GM12873 (cell line): Measurements from ENCODE around the gene VIM.

Experiments used
- TF ChIP-seq, protein P1 (sequence below): IDR thresholded peaks from 2 replicates; pipeline ENCODE4 v1.5.1; 2012; ENCODE audit warnings: low read depth, mild to moderate bottlenecking, moderate library complexity, low read length, control low read depth; ENCODE audit not compliant: insufficient read depth; ENCODE audit errors: missing control alignments

The VIM gene

DNA sequence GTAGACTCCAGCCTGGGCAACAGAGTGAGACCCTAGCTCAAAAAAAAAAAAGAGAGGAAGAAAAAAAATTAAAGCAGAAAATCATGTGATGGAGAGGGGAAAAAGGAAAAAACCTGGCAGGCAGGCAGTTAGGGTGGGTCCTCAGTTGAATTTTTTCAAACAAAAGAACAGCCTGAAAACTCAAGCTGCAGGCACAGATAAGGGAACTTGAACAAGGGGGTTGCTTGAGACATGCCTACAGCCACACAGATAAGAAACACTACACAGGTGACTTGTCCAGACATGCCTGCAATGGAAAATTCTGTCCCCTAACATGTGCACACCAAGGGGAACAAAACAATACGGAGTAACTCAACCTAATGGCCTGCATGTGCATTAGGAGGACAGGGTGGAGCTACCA is 19.2 kb downstream of the VIM start:
- TF ChIP-seq, protein P1, sequence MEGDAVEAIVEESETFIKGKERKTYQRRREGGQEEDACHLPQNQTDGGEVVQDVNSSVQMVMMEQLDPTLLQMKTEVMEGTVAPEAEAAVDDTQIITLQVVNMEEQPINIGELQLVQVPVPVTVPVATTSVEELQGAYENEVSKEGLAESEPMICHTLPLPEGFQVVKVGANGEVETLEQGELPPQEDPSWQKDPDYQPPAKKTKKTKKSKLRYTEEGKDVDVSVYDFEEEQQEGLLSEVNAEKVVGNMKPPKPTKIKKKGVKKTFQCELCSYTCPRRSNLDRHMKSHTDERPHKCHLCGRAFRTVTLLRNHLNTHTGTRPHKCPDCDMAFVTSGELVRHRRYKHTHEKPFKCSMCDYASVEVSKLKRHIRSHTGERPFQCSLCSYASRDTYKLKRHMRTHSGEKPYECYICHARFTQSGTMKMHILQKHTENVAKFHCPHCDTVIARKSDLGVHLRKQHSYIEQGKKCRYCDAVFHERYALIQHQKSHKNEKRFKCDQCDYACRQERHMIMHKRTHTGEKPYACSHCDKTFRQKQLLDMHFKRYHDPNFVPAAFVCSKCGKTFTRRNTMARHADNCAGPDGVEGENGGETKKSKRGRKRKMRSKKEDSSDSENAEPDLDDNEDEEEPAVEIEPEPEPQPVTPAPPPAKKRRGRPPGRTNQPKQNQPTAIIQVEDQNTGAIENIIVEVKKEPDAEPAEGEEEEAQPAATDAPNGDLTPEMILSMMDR = no peak

DNA sequence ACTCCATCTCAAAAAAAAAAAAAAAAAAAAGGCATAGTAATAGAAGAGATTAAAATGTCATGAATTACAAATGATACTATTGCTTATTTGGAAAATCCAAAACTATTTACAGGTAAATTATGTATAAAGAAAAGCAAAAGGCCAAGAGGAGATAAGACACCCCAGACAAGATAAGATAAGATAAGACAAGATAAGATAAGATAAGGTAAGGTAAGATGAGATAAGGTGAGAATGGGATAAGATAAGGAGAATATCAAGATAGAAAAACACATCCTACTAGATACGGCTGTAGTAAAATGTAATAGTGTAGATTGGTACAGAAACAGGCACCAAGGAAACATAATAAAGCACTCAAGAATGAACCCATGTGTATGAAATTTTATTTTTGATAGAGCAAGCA is 20.9 kb downstream of the VIM start:
- TF ChIP-seq, protein P1 = no peak

DNA sequence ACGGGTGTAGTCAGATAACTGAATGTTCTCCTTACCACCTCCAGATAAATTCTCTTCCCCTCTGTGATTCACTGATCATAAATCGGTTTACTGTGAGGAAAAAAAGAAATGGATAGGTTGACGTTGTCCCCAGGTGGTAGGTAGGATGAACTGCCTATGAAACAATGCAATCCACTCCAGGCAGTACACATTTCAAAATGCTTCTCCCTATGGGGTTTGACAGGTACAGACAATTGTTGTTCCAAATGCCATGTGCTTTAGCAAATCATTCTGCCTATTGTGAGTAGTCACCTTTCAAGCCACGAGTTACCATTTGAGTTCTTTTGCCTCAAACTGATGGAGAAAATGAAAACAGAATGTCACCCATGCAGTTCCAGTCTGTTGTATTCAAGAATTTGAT is 21.8 kb downstream of the VIM start:
- TF ChIP-seq, protein P1 = peak; percentile 42

DNA sequence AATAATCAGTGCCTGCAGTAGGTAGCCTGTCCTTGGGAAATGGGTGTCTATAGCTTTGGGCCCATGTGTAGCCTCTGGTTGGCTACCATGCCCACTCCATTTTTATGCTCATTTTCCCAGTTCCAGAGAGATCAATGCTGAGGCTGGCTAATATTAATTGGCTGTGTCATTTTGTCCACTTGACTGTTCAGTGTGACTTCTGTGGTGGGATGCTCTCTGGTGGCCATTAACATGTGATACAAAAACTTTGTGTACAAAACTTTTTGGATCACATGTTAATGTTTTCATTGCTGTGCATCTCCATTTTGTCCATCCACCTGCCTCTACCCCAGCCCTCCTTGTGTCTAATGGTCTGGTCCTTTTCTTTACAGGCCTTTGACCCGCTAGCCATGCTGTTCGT is 22.7 kb downstream of the VIM start:
- TF ChIP-seq, protein P1 = peak; percentile 23

DNA sequence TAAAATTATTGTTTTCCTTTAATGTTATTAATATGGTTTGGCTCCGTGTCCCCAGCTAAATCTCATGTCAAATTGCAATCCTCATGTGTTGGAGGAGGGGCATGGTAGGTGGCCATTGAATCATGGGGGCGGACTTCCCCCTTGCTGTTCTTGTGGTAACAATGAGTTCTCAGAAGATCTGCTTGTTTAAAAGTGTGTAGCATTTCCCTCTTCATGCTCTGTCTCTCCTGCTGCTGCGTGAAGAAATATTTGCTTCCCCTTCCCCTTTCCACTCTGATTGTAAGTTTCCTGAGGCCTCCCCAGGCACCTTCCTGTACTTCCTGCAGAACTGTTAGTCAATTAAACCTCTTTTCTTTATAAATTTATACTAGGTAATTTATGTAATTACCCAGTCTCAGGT is 27.5 kb downstream of the VIM start:
- TF ChIP-seq, protein P1 = no peak

DNA sequence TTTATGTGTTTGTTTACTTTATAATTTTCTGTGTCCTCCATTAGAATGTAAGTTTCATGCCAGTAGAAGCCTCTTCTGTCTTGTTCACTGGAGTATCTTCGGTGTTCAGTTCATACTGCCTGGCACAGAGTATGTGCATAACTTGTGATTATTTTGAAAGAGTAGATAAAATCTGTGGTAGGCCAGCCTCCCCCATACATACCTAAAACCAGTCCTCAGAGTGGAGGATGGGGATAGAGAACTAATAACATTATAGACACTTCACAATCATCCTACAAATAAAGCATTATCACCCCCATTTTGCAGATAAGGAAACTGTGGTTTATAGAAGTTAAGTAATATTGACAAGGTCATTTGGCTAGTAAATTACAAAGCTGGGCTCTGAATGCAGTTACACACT is 28.0 kb downstream of the VIM start:
- TF ChIP-seq, protein P1 = no peak

DNA sequence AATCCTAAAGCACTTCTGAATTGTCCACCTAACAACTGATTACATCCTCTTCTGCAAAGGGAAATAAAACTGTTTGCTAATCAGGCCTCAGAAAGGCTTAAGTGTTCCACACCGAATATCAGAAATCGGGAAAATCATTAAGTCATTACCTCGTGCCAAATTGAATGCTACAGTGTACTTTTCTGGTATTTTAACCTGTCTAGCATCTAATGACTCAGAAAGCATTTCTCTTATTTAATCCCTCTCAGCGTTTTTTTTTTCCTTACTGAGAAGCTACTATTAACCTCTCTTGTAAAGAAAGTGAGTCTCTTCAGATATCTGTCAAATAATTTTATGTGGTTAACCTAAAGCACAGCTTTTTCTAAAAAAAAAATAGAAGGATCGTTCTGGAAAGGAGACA is 28.6 kb downstream of the VIM start:
- TF ChIP-seq, protein P1 = no peak
